GM12875 (cell line): Measurements from ENCODE around the gene HADH.

Source experiments
- H3K4me3 ChIP-seq: one replicate; pipeline ENCODE4 v1.5.1; 2011; ENCODE audit warnings: low read depth, low read length, control low read depth
- CTCF ChIP-seq: IDR thresholded peaks from 2 replicates; pipeline ENCODE4 v1.5.1; 2011; ENCODE audit warnings: low read depth, mild to moderate bottlenecking, control low read depth, inconsistent platforms, low read length, moderate library complexity, borderline replicate concordance; ENCODE audit not compliant: insufficient read depth

HADH gene

DNA sequence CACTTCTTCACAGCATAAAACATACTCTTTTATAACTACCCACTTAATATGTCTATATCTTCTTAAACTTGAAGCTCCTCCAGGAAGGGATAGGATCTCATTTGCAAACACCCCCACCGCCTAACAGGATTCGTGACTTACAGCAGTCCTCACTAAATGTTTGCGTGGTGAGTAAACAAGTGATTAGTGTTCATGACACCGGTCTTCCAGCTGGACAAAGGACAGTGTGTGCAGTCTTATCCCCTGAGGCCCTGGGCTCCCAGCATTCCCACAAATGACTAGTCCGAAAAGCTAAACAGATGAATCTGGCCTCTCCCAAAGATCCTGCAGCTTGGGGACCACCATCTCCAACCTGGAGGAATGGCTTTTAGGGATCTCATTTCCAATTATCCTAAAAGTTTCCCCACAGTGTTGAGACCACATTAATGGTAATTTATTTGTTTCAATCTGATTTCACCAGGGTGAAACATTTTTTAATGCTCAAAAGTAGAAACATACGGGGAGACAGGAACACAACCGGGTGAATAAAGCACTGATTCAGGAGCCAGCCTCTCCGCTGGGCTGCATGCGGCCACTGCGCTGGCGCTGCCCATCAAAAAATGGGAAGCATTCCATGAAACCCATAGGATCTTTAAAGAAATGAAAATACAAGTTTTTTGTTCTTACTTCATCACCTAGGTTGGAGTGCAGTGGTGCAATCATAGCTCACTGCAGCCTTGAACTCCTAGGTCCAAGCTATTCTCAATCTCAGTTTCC lies 69.2 kb downstream of the HADH start:
- H3K4me3 ChIP-seq: no peak overlapping the region
- TF ChIP-seq CTCF: no peak

DNA sequence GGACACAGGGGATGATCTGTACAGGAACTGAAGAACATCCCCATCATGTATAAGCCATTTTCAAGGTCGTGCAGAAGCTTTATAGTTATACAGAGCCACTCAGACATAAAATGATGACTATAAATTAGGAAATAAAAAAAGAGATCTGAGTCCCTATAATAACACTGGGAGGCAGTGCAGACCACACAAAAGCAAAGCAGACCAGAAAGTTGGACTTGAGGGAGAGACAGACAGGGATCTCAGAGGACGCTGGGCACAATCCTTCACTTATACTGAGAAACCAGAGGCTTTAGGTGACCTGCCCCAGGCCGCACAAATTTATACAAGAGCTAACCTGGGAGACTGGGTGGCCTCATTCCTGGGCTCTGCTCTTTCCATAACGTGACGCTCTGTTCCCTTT lies 70.5 kb downstream of the HADH start:
- no peak overlapping the region for H3K4me3 ChIP-seq
- TF ChIP-seq CTCF: no peak

GRCh38 chr4:108060686-108061321 lies 71.1 kb downstream of the HADH start:
- H3K4me3 ChIP-seq: no peak overlapping the region
- TF ChIP-seq CTCF: no peak

GRCh38 chr4:108068442-108068841 lies 78.8 kb downstream of the HADH start:
- no peak for TF ChIP-seq CTCF
- no peak overlapping the region for H3K4me3 ChIP-seq

DNA sequence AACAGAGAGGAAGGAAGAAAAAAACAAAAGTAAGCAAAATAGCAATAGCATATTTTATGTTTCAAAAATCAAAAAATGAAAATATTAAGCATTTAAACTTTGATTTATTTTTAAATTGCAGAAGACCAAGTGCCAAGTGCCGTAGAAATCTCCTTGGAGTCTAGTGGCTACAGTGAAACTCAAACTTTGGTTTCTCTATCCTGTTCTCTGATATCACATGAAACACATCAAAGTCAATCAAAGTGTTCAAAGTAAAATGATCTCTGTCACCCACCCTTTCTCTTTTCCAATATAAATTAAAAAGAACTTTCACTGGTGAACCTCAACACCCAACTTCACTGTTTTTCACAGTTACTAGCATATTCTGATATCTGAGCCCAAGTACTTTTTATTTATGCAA lies 81.1 kb downstream of the HADH start:
- H3K4me3 ChIP-seq: no peak overlapping the region
- TF ChIP-seq CTCF: no peak

GRCh38 chr4:108072300-108072699 lies 82.6 kb downstream of the HADH start:
- TF ChIP-seq CTCF: no peak
- no peak overlapping the region for H3K4me3 ChIP-seq
